ENCODE data around the gene CNTN5.

DNA sequence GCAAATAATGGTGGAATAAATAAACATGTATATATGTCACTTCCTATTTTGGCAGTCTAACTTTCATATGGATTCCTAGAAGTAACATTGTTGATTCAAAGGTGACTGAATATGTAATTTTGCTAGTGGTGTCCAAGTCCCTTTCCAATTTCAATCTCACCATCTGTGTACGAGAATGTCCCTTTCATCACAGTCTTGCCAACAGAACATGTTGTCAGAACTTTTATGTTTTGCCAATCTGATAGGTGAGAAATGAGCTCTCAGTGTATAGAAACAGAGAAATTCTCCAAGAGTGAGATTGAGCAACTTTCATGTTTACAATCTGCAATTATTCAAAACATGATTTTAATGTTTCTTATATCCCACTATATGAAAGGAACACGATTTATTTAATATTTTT, 167.5 kb downstream of the CNTN5 start:
- TF ChIP-seq ZNF70 (CRISPR knock-in tag; IDR thresholded peaks at IDR 0.05) (no peak), ZC3H10 (CRISPR knock-in tag; IDR thresholded peaks at IDR 0.05) (no peak), TSHZ2 (CRISPR knock-in tag; IDR thresholded peaks at IDR 0.05) (no peak), TOX (CRISPR knock-in tag; IDR thresholded peaks at IDR 0.05; ENCODE audit: borderline replicate concordance) (no peak), OSR1 (CRISPR knock-in tag; IDR thresholded peaks at IDR 0.05) (no peak), TCF4 (CRISPR knock-in tag; IDR thresholded peaks at IDR 0.05; ENCODE audit: borderline replicate concordance) (no peak), ZNF8 (CRISPR knock-in tag; IDR thresholded peaks at IDR 0.05) (no peak), ZFP3 (CRISPR knock-in tag; IDR thresholded peaks at IDR 0.05) (no peak), BACH2 (CRISPR knock-in tag; IDR thresholded peaks at IDR 0.05; ENCODE audit: borderline replicate concordance) (no peak)
- TF ChIP-seq, protein P1, sequence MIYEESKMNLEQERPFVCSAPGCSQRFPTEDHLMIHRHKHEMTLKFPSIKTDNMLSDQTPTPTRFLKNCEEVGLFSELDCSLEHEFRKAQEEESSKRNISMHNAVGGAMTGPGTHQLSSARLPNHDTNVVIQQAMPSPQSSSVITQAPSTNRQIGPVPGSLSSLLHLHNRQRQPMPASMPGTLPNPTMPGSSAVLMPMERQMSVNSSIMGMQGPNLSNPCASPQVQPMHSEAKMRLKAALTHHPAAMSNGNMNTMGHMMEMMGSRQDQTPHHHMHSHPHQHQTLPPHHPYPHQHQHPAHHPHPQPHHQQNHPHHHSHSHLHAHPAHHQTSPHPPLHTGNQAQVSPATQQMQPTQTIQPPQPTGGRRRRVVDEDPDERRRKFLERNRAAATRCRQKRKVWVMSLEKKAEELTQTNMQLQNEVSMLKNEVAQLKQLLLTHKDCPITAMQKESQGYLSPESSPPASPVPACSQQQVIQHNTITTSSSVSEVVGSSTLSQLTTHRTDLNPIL (CRISPR knock-in tag; IDR thresholded peaks at IDR 0.05; ENCODE audit: low read depth) = no peak

All from SK-N-SH treated with all-trans-retinoic acid at 6 μM for 48 hours (cell line).